Panc1 (cell line): Measurements from ENCODE around the gene MED12L.

Experiments
- POLR2AphosphoS5 ChIP-seq: IDR thresholded peaks from 2 replicates; pipeline ENCODE4 v1.6.1; 2012; ENCODE audit warnings: mild to moderate bottlenecking, low read depth, low read length, moderate library complexity
- TCF7L2 ChIP-seq: IDR thresholded peaks from 2 replicates; pipeline ENCODE4 v1.6.1; 2011; ENCODE audit warnings: mild to moderate bottlenecking, low read depth, low read length, inconsistent platforms
- TF ChIP-seq, protein P1 (sequence below): fragments of 450-650 bp; IDR thresholded peaks from 2 replicates; pipeline ENCODE4 v1.5.1; 2017; ENCODE audit warnings: mild to moderate bottlenecking
- TF ChIP-seq, protein P2 (sequence below), 2 experiments: IDR thresholded peaks; 2 replicates each; pipeline ENCODE4 v1.6.1; 2011 to 2012; ENCODE audit warnings: low read depth in 2 of 2, control low read depth in 1 of 2, low read length in 1 of 2, mild to moderate bottlenecking in 1 of 2, moderate library complexity in 1 of 2; ENCODE audit not compliant: insufficient read depth in 1 of 2

DNA sequence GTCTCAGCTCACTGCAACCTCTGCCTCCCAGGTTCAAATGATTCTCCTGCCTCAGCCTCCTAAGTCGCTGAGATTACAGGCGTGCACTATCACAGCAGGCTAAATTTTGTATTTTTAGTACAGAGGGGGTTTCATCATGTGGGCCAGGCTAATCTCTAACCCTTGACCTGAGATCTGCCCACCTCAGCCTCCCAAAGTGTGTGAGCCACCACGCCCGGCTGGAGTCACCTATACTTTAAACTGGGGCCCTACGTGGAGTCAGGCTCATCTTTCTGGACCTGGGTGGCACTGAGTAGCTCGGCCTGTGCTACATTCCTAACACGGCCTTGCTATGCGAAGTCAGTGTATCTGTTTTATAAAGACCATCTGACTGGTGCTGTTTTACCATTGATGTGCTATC, 111.8 kb downstream of the MED12L start:
- TF ChIP-seq, protein P1, sequence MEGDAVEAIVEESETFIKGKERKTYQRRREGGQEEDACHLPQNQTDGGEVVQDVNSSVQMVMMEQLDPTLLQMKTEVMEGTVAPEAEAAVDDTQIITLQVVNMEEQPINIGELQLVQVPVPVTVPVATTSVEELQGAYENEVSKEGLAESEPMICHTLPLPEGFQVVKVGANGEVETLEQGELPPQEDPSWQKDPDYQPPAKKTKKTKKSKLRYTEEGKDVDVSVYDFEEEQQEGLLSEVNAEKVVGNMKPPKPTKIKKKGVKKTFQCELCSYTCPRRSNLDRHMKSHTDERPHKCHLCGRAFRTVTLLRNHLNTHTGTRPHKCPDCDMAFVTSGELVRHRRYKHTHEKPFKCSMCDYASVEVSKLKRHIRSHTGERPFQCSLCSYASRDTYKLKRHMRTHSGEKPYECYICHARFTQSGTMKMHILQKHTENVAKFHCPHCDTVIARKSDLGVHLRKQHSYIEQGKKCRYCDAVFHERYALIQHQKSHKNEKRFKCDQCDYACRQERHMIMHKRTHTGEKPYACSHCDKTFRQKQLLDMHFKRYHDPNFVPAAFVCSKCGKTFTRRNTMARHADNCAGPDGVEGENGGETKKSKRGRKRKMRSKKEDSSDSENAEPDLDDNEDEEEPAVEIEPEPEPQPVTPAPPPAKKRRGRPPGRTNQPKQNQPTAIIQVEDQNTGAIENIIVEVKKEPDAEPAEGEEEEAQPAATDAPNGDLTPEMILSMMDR = no peak
- TF ChIP-seq, protein P2, sequence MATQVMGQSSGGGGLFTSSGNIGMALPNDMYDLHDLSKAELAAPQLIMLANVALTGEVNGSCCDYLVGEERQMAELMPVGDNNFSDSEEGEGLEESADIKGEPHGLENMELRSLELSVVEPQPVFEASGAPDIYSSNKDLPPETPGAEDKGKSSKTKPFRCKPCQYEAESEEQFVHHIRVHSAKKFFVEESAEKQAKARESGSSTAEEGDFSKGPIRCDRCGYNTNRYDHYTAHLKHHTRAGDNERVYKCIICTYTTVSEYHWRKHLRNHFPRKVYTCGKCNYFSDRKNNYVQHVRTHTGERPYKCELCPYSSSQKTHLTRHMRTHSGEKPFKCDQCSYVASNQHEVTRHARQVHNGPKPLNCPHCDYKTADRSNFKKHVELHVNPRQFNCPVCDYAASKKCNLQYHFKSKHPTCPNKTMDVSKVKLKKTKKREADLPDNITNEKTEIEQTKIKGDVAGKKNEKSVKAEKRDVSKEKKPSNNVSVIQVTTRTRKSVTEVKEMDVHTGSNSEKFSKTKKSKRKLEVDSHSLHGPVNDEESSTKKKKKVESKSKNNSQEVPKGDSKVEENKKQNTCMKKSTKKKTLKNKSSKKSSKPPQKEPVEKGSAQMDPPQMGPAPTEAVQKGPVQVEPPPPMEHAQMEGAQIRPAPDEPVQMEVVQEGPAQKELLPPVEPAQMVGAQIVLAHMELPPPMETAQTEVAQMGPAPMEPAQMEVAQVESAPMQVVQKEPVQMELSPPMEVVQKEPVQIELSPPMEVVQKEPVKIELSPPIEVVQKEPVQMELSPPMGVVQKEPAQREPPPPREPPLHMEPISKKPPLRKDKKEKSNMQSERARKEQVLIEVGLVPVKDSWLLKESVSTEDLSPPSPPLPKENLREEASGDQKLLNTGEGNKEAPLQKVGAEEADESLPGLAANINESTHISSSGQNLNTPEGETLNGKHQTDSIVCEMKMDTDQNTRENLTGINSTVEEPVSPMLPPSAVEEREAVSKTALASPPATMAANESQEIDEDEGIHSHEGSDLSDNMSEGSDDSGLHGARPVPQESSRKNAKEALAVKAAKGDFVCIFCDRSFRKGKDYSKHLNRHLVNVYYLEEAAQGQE (IDR thresholded peaks at IDR 0.05; ENCODE audit: insufficient read depth in 1 of 2, low read depth in 2 of 2, low read length in 1 of 2) = no peak
- TF ChIP-seq POLR2AphosphoS5 (no peak), TCF7L2 (no peak)
